ENCODE data around the gene CFTR. TPM values are rescaled to one million over a fixed set of nuclear protein-coding genes. Genes with fewer than 3 reads are reported as not detected.

Gene CFTR
- total and polyA plus RNA-seq, 9 of the 15 experiments (the other 6 are each of a cell fraction or from before 2014, with no cell fraction given): 0.20 TPM; not detected in 8

DNA sequence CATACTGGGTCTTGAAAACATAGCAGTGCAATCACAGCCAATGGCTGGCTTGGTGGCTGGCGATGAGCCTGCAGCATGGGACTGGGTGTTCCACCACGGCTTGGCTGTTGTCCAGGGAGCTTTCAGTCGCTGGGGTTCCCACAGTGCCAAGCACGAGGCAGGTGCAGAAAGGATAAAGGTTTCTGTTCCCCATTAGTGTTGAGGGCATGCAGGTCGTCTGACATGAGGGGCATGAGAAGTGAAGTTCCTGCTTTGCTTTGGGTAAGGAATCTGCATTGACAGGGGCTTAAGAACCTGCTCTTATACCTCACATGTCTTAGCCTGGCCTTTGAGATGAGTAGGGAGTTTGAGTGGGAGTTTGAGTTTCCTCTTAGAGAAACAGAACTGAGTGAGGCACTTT is 9.0 kb upstream of the CFTR start:
- BruUV-seq (replicated peaks): no TSS peak
- no peak overlapping the region for H3K27ac ChIP-seq (ENCODE audit: extremely low read depth, low read depth, low read length)
- no peak overlapping the region for H3K4me3 ChIP-seq
- no peaks in the 10 kb centered on the region for H3K27me3 ChIP-seq (ENCODE audit: control insufficient read depth in 2 of 2, insufficient read depth in 2 of 2, low read length in 2 of 2)
- POLR2A ChIA-PET: no interaction called here
- FAIRE-seq: no peak
- in situ Hi-C loops (cut with MboI) (no loop called here), intact Hi-C loops (cut with micrococcal nuclease) (no loop called here)
- H3K9ac ChIP-seq (ENCODE audit: insufficient read depth in 1 of 2, low read depth in 2 of 2, low read length in 2 of 2): peak overlapping the region in 1 of 2 experiments; percentile 66; a peak in 1 of 4 replicates
- no peak overlapping the region for H3K4me2 ChIP-seq (ENCODE audit: insufficient read depth, low read length)
- no peak overlapping the region for H2AFZ ChIP-seq (ENCODE audit: low read depth, low read length)
- H3K9me1 ChIP-seq (ENCODE audit: control insufficient read depth, insufficient read depth, low read length): no peaks in the 10 kb centered on the region
- no peaks in the 10 kb centered on the region for H3K79me2 ChIP-seq (ENCODE audit: control insufficient read depth, insufficient read depth, low read length)
- CTCF ChIA-PET (ENCODE audit: low intra/inter-chr PET ratio): no interaction called here
- TF ChIP-seq SNIP1 (IDR thresholded peaks at IDR 0.05; ENCODE audit: low read depth): no peak
- TF ChIP-seq, protein P1, sequence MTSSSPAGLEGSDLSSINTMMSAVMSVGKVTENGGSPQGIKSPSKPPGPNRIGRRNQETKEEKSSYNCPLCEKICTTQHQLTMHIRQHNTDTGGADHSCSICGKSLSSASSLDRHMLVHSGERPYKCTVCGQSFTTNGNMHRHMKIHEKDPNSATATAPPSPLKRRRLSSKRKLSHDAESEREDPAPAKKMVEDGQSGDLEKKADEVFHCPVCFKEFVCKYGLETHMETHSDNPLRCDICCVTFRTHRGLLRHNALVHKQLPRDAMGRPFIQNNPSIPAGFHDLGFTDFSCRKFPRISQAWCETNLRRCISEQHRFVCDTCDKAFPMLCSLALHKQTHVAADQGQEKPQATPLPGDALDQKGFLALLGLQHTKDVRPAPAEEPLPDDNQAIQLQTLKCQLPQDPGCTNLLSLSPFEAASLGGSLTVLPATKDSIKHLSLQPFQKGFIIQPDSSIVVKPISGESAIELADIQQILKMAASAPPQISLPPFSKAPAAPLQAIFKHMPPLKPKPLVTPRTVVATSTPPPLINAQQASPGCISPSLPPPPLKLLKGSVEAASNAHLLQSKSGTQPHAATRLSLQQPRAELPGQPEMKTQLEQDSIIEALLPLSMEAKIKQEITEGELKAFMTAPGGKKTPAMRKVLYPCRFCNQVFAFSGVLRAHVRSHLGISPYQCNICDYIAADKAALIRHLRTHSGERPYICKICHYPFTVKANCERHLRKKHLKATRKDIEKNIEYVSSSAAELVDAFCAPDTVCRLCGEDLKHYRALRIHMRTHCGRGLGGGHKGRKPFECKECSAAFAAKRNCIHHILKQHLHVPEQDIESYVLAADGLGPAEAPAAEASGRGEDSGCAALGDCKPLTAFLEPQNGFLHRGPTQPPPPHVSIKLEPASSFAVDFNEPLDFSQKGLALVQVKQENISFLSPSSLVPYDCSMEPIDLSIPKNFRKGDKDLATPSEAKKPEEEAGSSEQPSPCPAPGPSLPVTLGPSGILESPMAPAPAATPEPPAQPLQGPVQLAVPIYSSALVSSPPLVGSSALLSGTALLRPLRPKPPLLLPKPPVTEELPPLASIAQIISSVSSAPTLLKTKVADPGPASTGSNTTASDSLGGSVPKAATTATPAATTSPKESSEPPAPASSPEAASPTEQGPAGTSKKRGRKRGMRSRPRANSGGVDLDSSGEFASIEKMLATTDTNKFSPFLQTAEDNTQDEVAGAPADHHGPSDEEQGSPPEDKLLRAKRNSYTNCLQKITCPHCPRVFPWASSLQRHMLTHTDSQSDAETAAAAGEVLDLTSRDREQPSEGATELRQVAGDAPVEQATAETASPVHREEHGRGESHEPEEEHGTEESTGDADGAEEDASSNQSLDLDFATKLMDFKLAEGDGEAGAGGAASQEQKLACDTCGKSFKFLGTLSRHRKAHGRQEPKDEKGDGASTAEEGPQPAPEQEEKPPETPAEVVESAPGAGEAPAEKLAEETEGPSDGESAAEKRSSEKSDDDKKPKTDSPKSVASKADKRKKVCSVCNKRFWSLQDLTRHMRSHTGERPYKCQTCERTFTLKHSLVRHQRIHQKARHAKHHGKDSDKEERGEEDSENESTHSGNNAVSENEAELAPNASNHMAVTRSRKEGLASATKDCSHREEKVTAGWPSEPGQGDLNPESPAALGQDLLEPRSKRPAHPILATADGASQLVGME (CRISPR knock-in tag; IDR thresholded peaks at IDR 0.05): no peak
- TF ChIP-seq ERF (CRISPR knock-in tag; IDR thresholded peaks at IDR 0.05): no peak
- no peaks in the 10 kb centered on the region for H4K20me1 ChIP-seq (replicated peaks; ENCODE audit: control insufficient read depth, insufficient read depth, low read length)
- WGBS (ENCODE audit: insufficient coverage, low coverage, missing lambda C conversion rate): 0% methylated on average over 5 of the region's 5 CpGs
- DNase-seq (ENCODE audit: extremely low read depth in 1 of 4, low spot score in 3 of 4): no peak
- H3K36me3 ChIP-seq (ENCODE audit: control insufficient read depth, insufficient read depth, low read length): no peaks in the 10 kb centered on the region
- no peak for ATAC-seq
- no peaks in the 10 kb centered on the region for H3K9me3 ChIP-seq (replicated peaks; ENCODE audit: control insufficient read depth, insufficient read depth, low read depth, low read length)
- no peaks in the 10 kb centered on the region for H3K4me1 ChIP-seq (replicated peaks in 1 of 2; ENCODE audit: control insufficient read depth in 2 of 2, insufficient read depth in 2 of 2, low read length in 2 of 2)
